HCT116 (cell line): ENCODE data around the gene DHRS12. TPM values are rescaled to one million over a fixed set of nuclear protein-coding genes. Genes with fewer than 3 reads are reported as not detected.

ENCODE experiments used
- ATAC-seq: fragments of 200-7000 bp; cut with Tn5 transposase; 2 replicates; pipeline ENCODE4 v1.9.1; 2020; ENCODE audit warnings: mild to moderate bottlenecking, moderate library complexity
- BruUV-seq: library from RNA; stranded (reverse); fragments of 400-500 nt; replicated peaks from 2 replicates; lab custom pipeline; 2021; lab: Mats Ljungman, UMichigan
- CTCF ChIA-PET: fragments of 300-600 bp; sonication (Branson Sonifier 250); formaldehyde crosslinking; loops from one replicate; lab custom pipeline; 2021; ENCODE audit warnings: antibody characterized with exemption; lab: Charles Lee
- POLR2A ChIA-PET: fragments of 300-600, 350-600 bp; sonication (Branson Sonifier 250); formaldehyde crosslinking; loops from one replicate; lab custom pipeline; 2021; ENCODE audit warnings: antibody characterized with exemption; lab: Charles Lee
- RAD21 ChIA-PET, 2 experiments: fragments of 300-600 bp; sonication (Branson Sonifier 250); formaldehyde crosslinking; loops; one replicate each; lab custom pipeline; 2023; ENCODE audit warnings: low total read pairs in 2 of 2; ENCODE audit not compliant: uncharacterized antibody in 2 of 2, unreplicated experiment in 2 of 2, low non-redundant PET in 1 of 2; lab: Charles Lee
- DNase-seq: peaks from one replicate; pipeline ENCODE4 v3.0.0-alpha.2; 2010; ENCODE audit warnings: low read depth, low spot score
- H2AFZ ChIP-seq: fragments of 200-600 bp; shearing (Covaris generic), sonication (generic); 2 replicates; pipeline ENCODE4 v1.6.1; 2017; ENCODE audit warnings: low read depth, mixed run types, mixed read lengths, antibody characterized with exemption, low read length; ENCODE audit not compliant: poor library complexity, severe bottlenecking
- H3K27ac ChIP-seq: 2 replicates; pipeline ENCODE4 v1.5.1; 2012; ENCODE audit warnings: low read depth, low read length
- H3K27me3 ChIP-seq: fragments of 200-600 bp; sonication (generic); 2 replicates; pipeline ENCODE4 v1.6.1; 2016; ENCODE audit warnings: mixed run types, low read length, mixed read lengths; ENCODE audit not compliant: insufficient read depth
- H3K36me3 ChIP-seq, 2 experiments: fragments of 200-500 bp in 1 of 2; fragments of 200-600 bp in 1 of 2; sonication (Bioruptor generic) in 1 of 2; sonication (generic) in 1 of 2; 2 replicates each; pipeline versions ENCODE4 v1.5.1 to v1.6.1; 2014 to 2016; ENCODE audit warnings: low read length in 2 of 2, inconsistent platforms in 1 of 2, mixed read lengths in 1 of 2, mixed run types in 1 of 2; ENCODE audit not compliant: insufficient read depth in 2 of 2, control insufficient read depth in 1 of 2
- H3K4me1 ChIP-seq, 2 experiments: fragments of 200-600 bp in 1 of 2; sonication (generic) in 1 of 2; 2 replicates each; pipeline versions ENCODE4 v1.5.1 to v1.6.1; 2012 to 2017; ENCODE audit warnings: low read length in 2 of 2, inconsistent platforms in 1 of 2, mild to moderate bottlenecking in 1 of 2, mixed read lengths in 1 of 2, mixed run types in 1 of 2, moderate library complexity in 1 of 2; ENCODE audit not compliant: insufficient read depth in 2 of 2, control insufficient read depth in 1 of 2
- H3K4me2 ChIP-seq: fragments of 200-600 bp; sonication (generic); 2 replicates; pipeline ENCODE4 v1.6.1; 2017; ENCODE audit warnings: mixed run types, low read length, mixed read lengths
- H3K4me3 ChIP-seq, 2 experiments: fragments of 200-600 bp in 1 of 2; sonication (generic) in 1 of 2; replicated peaks in 1 of 2; 2 replicates each; pipeline ENCODE4 v1.5.1; 2011 to 2016; ENCODE audit warnings: low read length in 2 of 2, control low read depth in 1 of 2, low read depth in 1 of 2, mild to moderate bottlenecking in 1 of 2, mixed read lengths in 1 of 2, mixed run types in 1 of 2
- H3K79me2 ChIP-seq: fragments of 200-600 bp; sonication (generic); 2 replicates; pipeline ENCODE4 v1.6.1; 2017; ENCODE audit warnings: mild to moderate bottlenecking, mixed run types, low read length, moderate library complexity, mixed read lengths; ENCODE audit not compliant: insufficient read depth
- H3K9ac ChIP-seq: fragments of 200-600 bp; sonication (generic); 2 replicates; pipeline ENCODE4 v1.6.1; 2016; ENCODE audit warnings: low read length, mixed read lengths
- H3K9me2 ChIP-seq: fragments of 200-600 bp; sonication (generic), shearing (Covaris generic); 2 replicates; pipeline ENCODE4 v1.6.1; 2017; ENCODE audit warnings: mixed run types, mild to moderate bottlenecking, moderate library complexity; ENCODE audit not compliant: insufficient read depth
- H3K9me3 ChIP-seq, 2 experiments: fragments of 200-500 bp in 1 of 2; fragments of 200-600 bp in 1 of 2; sonication (Bioruptor generic) in 1 of 2; sonication (generic) in 1 of 2; 2 replicates each; pipeline ENCODE4 v1.6.1; 2014 to 2017; ENCODE audit warnings: low read length in 2 of 2, mixed read lengths in 2 of 2, inconsistent platforms in 1 of 2, low read depth in 1 of 2, mild to moderate bottlenecking in 1 of 2, mixed run types in 1 of 2, moderate library complexity in 1 of 2; ENCODE audit not compliant: control insufficient read depth in 1 of 2, insufficient read depth in 1 of 2
- H4K20me1 ChIP-seq: fragments of 200-600 bp; sonication (generic), shearing (Covaris generic); 2 replicates; pipeline ENCODE4 v1.6.1; 2017; ENCODE audit warnings: mixed run types, mild to moderate bottlenecking, moderate library complexity; ENCODE audit not compliant: insufficient read depth
- ATF3 ChIP-seq: IDR thresholded peaks from 2 replicates; pipeline ENCODE4 v1.6.1; 2012
- CBX3 ChIP-seq: IDR thresholded peaks from 2 replicates; pipeline ENCODE4 v1.6.1; 2012; ENCODE audit warnings: low read depth
- CTCF ChIP-seq, 3 experiments: fragments of 200-600 bp in 1 of 3; sonication (generic) in 1 of 3; IDR thresholded peaks in 2 of 3; conservative IDR thresholded peaks in 1 of 3; 2 replicates each; pipeline ENCODE4 v1.5.1; 2012 to 2017; ENCODE audit warnings: low read depth in 2 of 3, low read length in 2 of 3, antibody characterized with exemption in 1 of 3, borderline replicate concordance in 1 of 3, control low read depth in 1 of 3, mild to moderate bottlenecking in 1 of 3, mixed read lengths in 1 of 3, mixed run types in 1 of 3, moderate library complexity in 1 of 3; ENCODE audit not compliant: insufficient read depth in 1 of 3
- ELF1 ChIP-seq: IDR thresholded peaks from 2 replicates; pipeline ENCODE4 v1.6.1; 2012; ENCODE audit warnings: low read depth, borderline replicate concordance
- EZH2 ChIP-seq: fragments of 200-600 bp; sonication (generic); IDR thresholded peaks from 2 replicates; pipeline ENCODE4 v1.6.1; 2017; ENCODE audit warnings: antibody characterized with exemption, mixed run types
- EZH2phosphoT487 ChIP-seq: fragments of 200-600 bp; IDR thresholded peaks from 2 replicates; pipeline ENCODE4 v1.6.1; 2018; ENCODE audit warnings: antibody characterized with exemption, borderline replicate concordance
- FOSL1 ChIP-seq: IDR thresholded peaks from 2 replicates; pipeline ENCODE4 v1.6.1; 2012; ENCODE audit warnings: low read depth
- JUND ChIP-seq: IDR thresholded peaks from 2 replicates; pipeline ENCODE4 v1.6.1; 2012
- POLR2A ChIP-seq: IDR thresholded peaks from 2 replicates; pipeline ENCODE4 v1.7.0; 2011; ENCODE audit warnings: borderline replicate concordance; ENCODE audit not compliant: insufficient read depth, insufficient read length; ENCODE audit errors: extremely low read depth
- POLR2AphosphoS5 ChIP-seq: IDR thresholded peaks from 2 replicates; pipeline ENCODE4 v1.6.1; 2011; ENCODE audit warnings: mild to moderate bottlenecking, low read depth, low read length, moderate library complexity
- RAD21 ChIP-seq: IDR thresholded peaks from 2 replicates; pipeline ENCODE4 v1.6.1; 2012; ENCODE audit warnings: low read depth, mild to moderate bottlenecking
- SIN3A ChIP-seq: IDR thresholded peaks from 2 replicates; pipeline ENCODE4 v1.6.1; 2012; ENCODE audit warnings: low read depth
- SP1 ChIP-seq: IDR thresholded peaks from 2 replicates; pipeline ENCODE4 v1.6.1; 2012; ENCODE audit warnings: low read depth
- SRF ChIP-seq: IDR thresholded peaks from 2 replicates; pipeline ENCODE4 v1.6.1; 2012; ENCODE audit warnings: low read depth
- TCF7L2 ChIP-seq: IDR thresholded peaks from 2 replicates; pipeline ENCODE4 v1.7.0; 2011; ENCODE audit warnings: borderline replicate concordance, inconsistent platforms; ENCODE audit not compliant: insufficient read depth, insufficient read length; ENCODE audit errors: extremely low read depth
- ZFX ChIP-seq: fragments of 450-650 bp; IDR thresholded peaks from 2 replicates; pipeline ENCODE4 v1.6.1; 2017
- ZNF274 ChIP-seq: fragments of 200-500 bp; sonication (Bioruptor generic); IDR thresholded peaks from 2 replicates; pipeline ENCODE4 v1.6.1; 2014; ENCODE audit warnings: mild to moderate bottlenecking, low read depth, low read length, inconsistent platforms
- intact Hi-C: fragments of 100-400 bp; cut with micrococcal nuclease; formaldehyde crosslinking; loops from 2 replicates; pipeline ENCODE4 v1.10.0; 2022
- total RNA-seq: library from RNA; stranded (reverse); gene quantifications from one replicate; pipeline ENCODE4 v1.2.1, GENCODE V29; 2021; ENCODE audit not compliant: unreplicated experiment
- TF ChIP-seq, protein P1 (sequence below): IDR thresholded peaks from 2 replicates; pipeline ENCODE4 v1.6.1; 2012

DHRS12 gene
- total RNA-seq, 1 experiment from 2014 or later: 3.9 TPM

- no peaks in the 10 kb centered on the region for H3K9me2 ChIP-seq
- H3K9ac ChIP-seq: no peak overlapping the region
- ATAC-seq: no peak
- H3K9me3 ChIP-seq: no peaks in the 10 kb centered on the region
- no peak overlapping the region for H3K27ac ChIP-seq
- peaks cover 14% of the 10 kb centered on the region; the same call in 1 of the 2 replicates for H3K27me3 ChIP-seq
- no peaks in the 10 kb centered on the region for H4K20me1 ChIP-seq
- intact Hi-C loops: no loop called here
- no peak overlapping the region for H3K4me3 ChIP-seq
- H3K4me2 ChIP-seq: no peak overlapping the region
- H3K36me3 ChIP-seq: no peaks in the 10 kb centered on the region
- CTCF ChIA-PET: no interaction called here
- H2AFZ ChIP-seq: no peak overlapping the region
- RAD21 ChIA-PET: no interaction called here
- DNase-seq: no peak
- no peaks in the 10 kb centered on the region for H3K79me2 ChIP-seq
- no peak for TF ChIP-seq TCF7L2
- TF ChIP-seq EZH2: no peak
- TF ChIP-seq JUND: no peak
- TF ChIP-seq, protein P1, sequence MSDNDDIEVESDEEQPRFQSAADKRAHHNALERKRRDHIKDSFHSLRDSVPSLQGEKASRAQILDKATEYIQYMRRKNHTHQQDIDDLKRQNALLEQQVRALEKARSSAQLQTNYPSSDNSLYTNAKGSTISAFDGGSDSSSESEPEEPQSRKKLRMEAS: no peak
- TF ChIP-seq, all 23 proteins: peak for 0
- POLR2A ChIA-PET: no interaction called here
- BruUV-seq: no TSS peak
- H3K4me1 ChIP-seq: no peaks in the 10 kb centered on the region
Observed at GRCh38 chr13:51823863-51824262, 19.9 kb upstream of the DHRS12 start.

- DNase-seq: no peak
- ChIA-PET CTCF (no interaction called here), RAD21 (no interaction called here), POLR2A (no interaction called here)
- no TSS peak for BruUV-seq
- Histone ChIP-seq H3K9me3 (no peaks in the 10 kb centered on the region), H3K36me3 (no peaks in the 10 kb centered on the region), H3K4me3 (no peak overlapping the region), H2AFZ (no peak overlapping the region), H3K79me2 (no peaks in the 10 kb centered on the region), H3K27ac (no peak overlapping the region), H3K27me3 (peaks cover 9% of the 10 kb centered on the region; the same call in 1 of the 2 replicates), H3K9me2 (no peaks in the 10 kb centered on the region), H4K20me1 (no peaks in the 10 kb centered on the region), H3K4me2 (no peak overlapping the region), H3K9ac (no peak overlapping the region), H3K4me1 (no peaks in the 10 kb centered on the region)
- intact Hi-C loops: no loop called here
- no peak for ATAC-seq
- TF ChIP-seq ATF3: no peak
- TF ChIP-seq TCF7L2: no peak
- no peak for TF ChIP-seq JUND
- TF ChIP-seq POLR2AphosphoS5: no peak
- TF ChIP-seq ZNF274: no peak
- no peak for TF ChIP-seq SRF
- TF ChIP-seq SIN3A: no peak
- no peak for TF ChIP-seq POLR2A
- TF ChIP-seq FOSL1: no peak
- TF ChIP-seq ZFX: no peak
- TF ChIP-seq RAD21: no peak
- no peak for TF ChIP-seq EZH2phosphoT487
- TF ChIP-seq SP1: no peak
- no peak for TF ChIP-seq CBX3
- TF ChIP-seq ELF1: no peak
- TF ChIP-seq, protein P1: no peak
- TF ChIP-seq EZH2: no peak
- no peak for TF ChIP-seq CTCF (IDR thresholded peaks at IDR 0.05 in 2 of 3, conservative IDR thresholded peaks at IDR 0.05 in 1 of 3; ENCODE audit: borderline replicate concordance in 1 of 3, insufficient read depth in 1 of 3, low read depth in 2 of 3, low read length in 2 of 3)
Observed at GRCh38 chr13:51823359-51823758, 19.4 kb upstream of the DHRS12 start.
